H1 (cell line): ENCODE measurements around the gene FAM81A.

ENCODE experiments used
- RAD21 ChIP-seq, 2 experiments: IDR thresholded peaks in 1 of 2; conservative IDR thresholded peaks in 1 of 2; 2 replicates each; pipeline ENCODE4 v1.6.1; 2011; ENCODE audit warnings: low read depth in 2 of 2, low read length in 2 of 2, improper control_type of control experiment in 1 of 2, inconsistent platforms in 1 of 2, mild to moderate bottlenecking in 1 of 2, moderate library complexity in 1 of 2
- SP1 ChIP-seq: IDR thresholded peaks from 2 replicates; pipeline ENCODE4 v1.6.1; 2011; ENCODE audit warnings: low read depth, low read length
- TEAD4 ChIP-seq: IDR thresholded peaks from 2 replicates; pipeline ENCODE4 v1.6.1; 2012; ENCODE audit warnings: low read depth, low read length, inconsistent platforms, mixed read lengths
- YY1 ChIP-seq: IDR thresholded peaks from 2 replicates; pipeline ENCODE4 v1.6.1; 2011; ENCODE audit warnings: low read depth, mild to moderate bottlenecking, low read length
- TF ChIP-seq, protein P1 (sequence below), 3 experiments: IDR thresholded peaks; 1 replicate in 2 of 3; 2 replicates in 1 of 3; pipeline versions ENCODE4 v1.5.1 to v1.6.1; 2011; ENCODE audit warnings: low read length in 3 of 3, mild to moderate bottlenecking in 3 of 3, inconsistent platforms in 2 of 3, low read depth in 1 of 3, moderate library complexity in 1 of 3; ENCODE audit not compliant: insufficient read depth in 1 of 3; ENCODE audit errors: control extremely low read depth in 1 of 3

DNA sequence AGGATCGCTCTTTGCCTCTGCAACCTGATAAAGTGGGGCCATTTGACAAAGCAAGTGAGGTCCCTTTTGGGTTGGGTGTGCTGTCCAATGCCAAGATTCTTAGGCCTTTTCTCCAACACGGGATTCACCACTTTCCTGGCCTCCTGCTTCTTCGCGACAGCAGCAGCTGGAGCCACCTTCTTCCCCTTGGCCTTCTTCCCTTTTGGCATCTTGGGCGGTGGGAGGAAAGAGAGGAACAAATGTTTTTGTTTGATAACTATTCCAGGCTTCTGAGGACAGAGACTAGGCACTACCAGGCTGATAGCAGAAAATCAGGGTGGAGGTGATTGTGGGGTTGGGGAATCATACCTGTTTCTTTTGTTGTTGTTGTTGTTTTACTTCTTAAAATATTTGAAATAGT lies 30.0 kb upstream of the FAM81A start:
- TF ChIP-seq, protein P1, sequence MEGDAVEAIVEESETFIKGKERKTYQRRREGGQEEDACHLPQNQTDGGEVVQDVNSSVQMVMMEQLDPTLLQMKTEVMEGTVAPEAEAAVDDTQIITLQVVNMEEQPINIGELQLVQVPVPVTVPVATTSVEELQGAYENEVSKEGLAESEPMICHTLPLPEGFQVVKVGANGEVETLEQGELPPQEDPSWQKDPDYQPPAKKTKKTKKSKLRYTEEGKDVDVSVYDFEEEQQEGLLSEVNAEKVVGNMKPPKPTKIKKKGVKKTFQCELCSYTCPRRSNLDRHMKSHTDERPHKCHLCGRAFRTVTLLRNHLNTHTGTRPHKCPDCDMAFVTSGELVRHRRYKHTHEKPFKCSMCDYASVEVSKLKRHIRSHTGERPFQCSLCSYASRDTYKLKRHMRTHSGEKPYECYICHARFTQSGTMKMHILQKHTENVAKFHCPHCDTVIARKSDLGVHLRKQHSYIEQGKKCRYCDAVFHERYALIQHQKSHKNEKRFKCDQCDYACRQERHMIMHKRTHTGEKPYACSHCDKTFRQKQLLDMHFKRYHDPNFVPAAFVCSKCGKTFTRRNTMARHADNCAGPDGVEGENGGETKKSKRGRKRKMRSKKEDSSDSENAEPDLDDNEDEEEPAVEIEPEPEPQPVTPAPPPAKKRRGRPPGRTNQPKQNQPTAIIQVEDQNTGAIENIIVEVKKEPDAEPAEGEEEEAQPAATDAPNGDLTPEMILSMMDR (IDR thresholded peaks at IDR 0.05; ENCODE audit: control extremely low read depth in 1 of 3, insufficient read depth in 1 of 3, low read depth in 1 of 3, low read length in 3 of 3), result no peak
- TF ChIP-seq YY1 (no peak), TEAD4 (no peak), RAD21 (IDR thresholded peaks at IDR 0.05 in 1 of 2, conservative IDR thresholded peaks at IDR 0.05 in 1 of 2; ENCODE audit: low read depth in 2 of 2, low read length in 2 of 2) (no peak), SP1 (no peak)
